GM23338 (cell line): ENCODE measurements around the gene CYP19A1. TPM values are rescaled to one million over a fixed set of nuclear protein-coding genes. Genes with fewer than 3 reads are reported as not detected.

Experiments
- ATAC-seq: fragments of 200-7000 bp; cut with Tn5 transposase; 3 replicates; pipeline ENCODE4 v1.9.1; 2020
- DNase-seq: peaks from one replicate; pipeline ENCODE4 v3.0.0-alpha.2; 2015; ENCODE audit warnings: low spot score
- H2AFZ ChIP-seq: fragments of 200-600 bp; sonication (generic); 2 replicates; pipeline ENCODE4 v1.8.0; 2016; ENCODE audit warnings: antibody characterized with exemption, mild to moderate bottlenecking, moderate library complexity
- H3F3A ChIP-seq: fragments of 200-600 bp; sonication (generic); replicated peaks from 2 replicates; pipeline ENCODE4 v1.8.0; 2017; ENCODE audit warnings: antibody characterized with exemption, mixed run types, low read depth
- H3K27ac ChIP-seq: fragments of 200-600 bp; sonication (generic); 2 replicates; pipeline ENCODE4 v1.6.1; 2016; ENCODE audit warnings: low read depth
- H3K27me3 ChIP-seq: fragments of 200-600 bp; sonication (generic); 2 replicates; pipeline ENCODE4 v1.8.0; 2016; ENCODE audit warnings: mild to moderate bottlenecking, mixed run types, moderate library complexity; ENCODE audit not compliant: insufficient read depth
- H3K36me3 ChIP-seq: fragments of 200-600 bp; sonication (generic); 2 replicates; pipeline ENCODE4 v1.8.0; 2016; ENCODE audit warnings: mild to moderate bottlenecking; ENCODE audit not compliant: insufficient read depth
- H3K4me1 ChIP-seq: fragments of 200-600 bp; sonication (generic); 2 replicates; pipeline ENCODE4 v1.8.0; 2016; ENCODE audit warnings: mild to moderate bottlenecking, moderate library complexity; ENCODE audit not compliant: insufficient read depth
- H3K4me2 ChIP-seq: fragments of 200-600 bp; sonication (generic); 2 replicates; pipeline ENCODE4 v1.7.1; 2017; ENCODE audit warnings: mixed run types
- H3K4me3 ChIP-seq: fragments of 200-600 bp; sonication (generic); 2 replicates; pipeline ENCODE4 v1.6.1; 2016; ENCODE audit warnings: mixed run types
- H3K79me2 ChIP-seq: fragments of 200-600 bp; sonication (generic); replicated peaks from 2 replicates; pipeline ENCODE4 v1.8.0; 2017; ENCODE audit warnings: mild to moderate bottlenecking; ENCODE audit not compliant: insufficient read depth
- H3K9me2 ChIP-seq: fragments of 200-600 bp; sonication (generic); 2 replicates; pipeline ENCODE4 v1.8.0; 2017; ENCODE audit not compliant: insufficient read depth
- H4K20me1 ChIP-seq: fragments of 200-600 bp; sonication (generic); replicated peaks from 2 replicates; pipeline ENCODE4 v1.8.0; 2017; ENCODE audit warnings: mild to moderate bottlenecking; ENCODE audit not compliant: insufficient read depth
- H3K27ac Mint-ChIP-seq: 2 replicates; pipeline ENCODE4 v1.8.0; 2020; ENCODE audit warnings: inconsistent platforms, mild to moderate bottlenecking, moderate library complexity, mixed read lengths
- H3K27me3 Mint-ChIP-seq: 3 replicates; pipeline ENCODE4 v1.8.0; 2022; ENCODE audit warnings: low read depth, mild to moderate bottlenecking, moderate library complexity, mixed read lengths, inconsistent platforms; ENCODE audit not compliant: insufficient read depth, poor library complexity
- H3K36me3 Mint-ChIP-seq: 3 replicates; pipeline ENCODE4 v1.8.0; 2021; ENCODE audit warnings: low read depth, mild to moderate bottlenecking, inconsistent platforms, moderate library complexity, mixed read lengths
- H3K4me1 Mint-ChIP-seq: 3 replicates; pipeline ENCODE4 v1.8.0; 2020; ENCODE audit warnings: mild to moderate bottlenecking, inconsistent platforms, mixed read lengths
- H3K4me3 Mint-ChIP-seq: 3 replicates; pipeline ENCODE4 v1.8.0; 2021; ENCODE audit warnings: moderate library complexity, mild to moderate bottlenecking, inconsistent platforms, mixed read lengths
- H3K9me3 Mint-ChIP-seq: 3 replicates; pipeline ENCODE4 v1.8.0; 2020; ENCODE audit warnings: moderate library complexity, mild to moderate bottlenecking, inconsistent platforms, mixed read lengths
- CTCF ChIP-seq, 2 experiments: fragments of 200-600 bp in 1 of 2; sonication (generic) in 1 of 2; conservative IDR thresholded peaks; 2 replicates each; pipeline versions ENCODE4 v1.5.1 to v1.6.1; 2016 to 2017; ENCODE audit warnings: antibody characterized with exemption in 2 of 2, low read depth in 2 of 2, mild to moderate bottlenecking in 2 of 2, moderate library complexity in 1 of 2
- ETS1 ChIP-seq: IDR thresholded peaks from 2 replicates; pipeline ENCODE4 v1.6.1; 2016; ENCODE audit warnings: antibody characterized with exemption
- JUNB ChIP-seq: IDR thresholded peaks from one replicate; pipeline ENCODE4 v1.6.1; 2016; ENCODE audit warnings: antibody characterized with exemption; ENCODE audit not compliant: unreplicated experiment
- NANOG ChIP-seq: IDR thresholded peaks from 2 replicates; pipeline ENCODE4 v1.6.1; 2016; ENCODE audit warnings: antibody characterized with exemption, borderline replicate concordance
- REST ChIP-seq: IDR thresholded peaks from one replicate; pipeline ENCODE4 v1.6.1; 2018; ENCODE audit warnings: antibody characterized with exemption; ENCODE audit not compliant: unreplicated experiment
- ZNF462 ChIP-seq: fragments of 250-450 bp; sonication (Bioruptor Pico); IDR thresholded peaks from 2 replicates; pipeline ENCODE4 v1.5.0; 2020; ENCODE audit warnings: mild to moderate bottlenecking, moderate library complexity
- polyA plus RNA-seq: library from polyadenylated mRNA; unstranded; fragments of >200 nt; fragmentation: Nextera tagmentation; extraction: Ambion mirVana; gene quantifications from 2 replicates; pipeline ENCODE4 v1.2.1, GENCODE V29; 2016
- total RNA-seq: library from RNA; depleted of rRNA; stranded (reverse); fragments of >200 nt; shearing (Covaris generic); gene quantifications from 2 replicates; pipeline ENCODE4 v1.2.3, GENCODE V29; 2014

Gene CYP19A1
- total and polyA plus RNA-seq, 2 experiments from 2014 or later: 0.42 TPM; not detected in 1

GRCh38 chr15:51281368-51281967 lies 56.9 kb downstream of the CYP19A1 start:
- Histone ChIP-seq H3K4me2 (no peak overlapping the region), H3K79me2 (no peaks in the 10 kb centered on the region), H3F3A (no peaks in the 10 kb centered on the region), H3K27ac (no peak overlapping the region), H4K20me1 (no peaks in the 10 kb centered on the region; the same call in 1 of the 2 replicates), H3K4me3 (no peak overlapping the region), H3K9me2 (no peaks in the 10 kb centered on the region; the same call in 1 of the 2 replicates), H2AFZ (no peak overlapping the region), H3K4me1 (no peaks in the 10 kb centered on the region), H3K27me3 (no peaks in the 10 kb centered on the region), H3K36me3 (no peaks in the 10 kb centered on the region)
- no peak overlapping the region for H3K27ac Mint-ChIP-seq
- no peak for TF ChIP-seq NANOG
- TF ChIP-seq CTCF (conservative IDR thresholded peaks at IDR 0.05; ENCODE audit: low read depth in 2 of 2): peak; percentile 73 to 89
- DNase-seq (peak; percentile 75), ATAC-seq (peak; percentile 99)
- no peaks in the 10 kb centered on the region for H3K4me1 Mint-ChIP-seq
- peaks cover 4% of the 10 kb centered on the region for H3K27me3 Mint-ChIP-seq
- no peak overlapping the region for H3K4me3 Mint-ChIP-seq
- H3K9me3 Mint-ChIP-seq: no peaks in the 10 kb centered on the region
- H3K36me3 Mint-ChIP-seq: no peaks in the 10 kb centered on the region

- ATAC-seq (no peak), DNase-seq (no peak)
- Mint-ChIP-seq H3K27me3 (peaks cover 4% of the 10 kb centered on the region), H3K36me3 (no peaks in the 10 kb centered on the region), H3K9me3 (no peaks in the 10 kb centered on the region), H3K4me3 (no peak overlapping the region), H3K4me1 (no peaks in the 10 kb centered on the region), H3K27ac (no peak overlapping the region)
- H2AFZ ChIP-seq: no peak overlapping the region
- H3K36me3 ChIP-seq: no peaks in the 10 kb centered on the region
- no peak overlapping the region for H3K27ac ChIP-seq
- TF ChIP-seq ETS1 (no peak), ZNF462 (no peak), REST (no peak), JUNB (no peak)
- no peaks in the 10 kb centered on the region for H3F3A ChIP-seq
- no peaks in the 10 kb centered on the region for H3K4me1 ChIP-seq
- H3K4me3 ChIP-seq: no peak overlapping the region
- no peaks in the 10 kb centered on the region for H3K79me2 ChIP-seq
- H3K9me2 ChIP-seq: no peaks in the 10 kb centered on the region; the same call in 1 of the 2 replicates
- H4K20me1 ChIP-seq: no peaks in the 10 kb centered on the region; the same call in 1 of the 2 replicates
- no peak overlapping the region for H3K4me2 ChIP-seq
- H3K27me3 ChIP-seq: no peaks in the 10 kb centered on the region
Observed at GRCh38 chr15:51280838-51281237, 57.6 kb downstream of the CYP19A1 start.
